H1 (cell line): ENCODE results near the gene LARP1. TPM values are rescaled to one million over a fixed set of nuclear protein-coding genes. Genes with fewer than 3 reads are reported as not detected.

ENCODE experiments used
- CTCF ChIA-PET: fragments of 300-600 bp; sonication (Branson Sonifier 250); formaldehyde crosslinking; loops from one replicate; lab custom pipeline; 2021; ENCODE audit not compliant: partially characterized antibody; lab: Charles Lee
- POLR2A ChIA-PET: fragments of 300-600 bp; sonication (Branson Sonifier 250); formaldehyde crosslinking; loops from one replicate; lab custom pipeline; 2021; ENCODE audit warnings: inconsistent platforms; ENCODE audit not compliant: partially characterized antibody; lab: Charles Lee
- DNase-seq, 2 experiments: peaks; one replicate each; pipeline versions ENCODE4 v3.0.0 to v3.0.0-alpha.2; 2010 to 2022; ENCODE audit warnings: low spot score in 2 of 2, low read depth in 1 of 2, mixed read lengths in 1 of 2
- FAIRE-seq: peaks from 2 replicates; lab custom pipeline; 2011; peaks lifted over from hg19 to GRCh38; lab: Jason Lieb, UNC
- H2AFZ ChIP-seq: 2 replicates; pipeline ENCODE4 v1.8.1; 2012; ENCODE audit warnings: low read length, inconsistent platforms
- H2AK5ac ChIP-seq: 2 replicates; pipeline ENCODE4 v1.6.1; 2013; ENCODE audit warnings: low read depth, low read length
- H2BK120ac ChIP-seq: replicated peaks from 2 replicates; pipeline ENCODE3; 2013; ENCODE audit warnings: low read depth, low read length, inconsistent platforms
- H2BK12ac ChIP-seq: 2 replicates; pipeline ENCODE4 v1.6.1; 2013; ENCODE audit warnings: low read depth, low read length
- H2BK15ac ChIP-seq: 2 replicates; pipeline ENCODE4 v1.6.1; 2013; ENCODE audit warnings: low read length
- H2BK20ac ChIP-seq: 2 replicates; pipeline ENCODE4 v1.6.1; 2013; ENCODE audit warnings: low read length
- H2BK5ac ChIP-seq: 2 replicates; pipeline ENCODE4 v1.6.1; 2013; ENCODE audit warnings: low read depth, low read length
- H3K14ac ChIP-seq: 2 replicates; pipeline ENCODE4 v1.6.1; 2013; ENCODE audit warnings: inconsistent platforms; ENCODE audit not compliant: insufficient read length
- H3K18ac ChIP-seq: 2 replicates; pipeline ENCODE4 v1.6.1; 2013; ENCODE audit warnings: low read length; ENCODE audit errors: extremely low read depth
- H3K23ac ChIP-seq: 2 replicates; pipeline ENCODE4 v1.6.1; 2013; ENCODE audit warnings: inconsistent platforms; ENCODE audit not compliant: insufficient read length
- H3K23me2 ChIP-seq: 2 replicates; pipeline ENCODE4 v1.6.1; 2013; ENCODE audit warnings: low read depth, low read length
- H3K27ac ChIP-seq: 2 replicates; pipeline ENCODE4 v1.6.1; 2011; ENCODE audit warnings: low read depth, low read length, inconsistent platforms
- H3K27me3 ChIP-seq, 4 experiments: replicated peaks in 1 of 4; 1 replicate in 1 of 4; 2 replicates in 3 of 4; pipeline versions ENCODE4 v1.6.1 to v1.8.1; 2011 to 2013; ENCODE audit warnings: low read length in 3 of 4, mild to moderate bottlenecking in 3 of 4, inconsistent platforms in 2 of 4, mixed read lengths in 2 of 4, moderate library complexity in 1 of 4; ENCODE audit not compliant: control insufficient read depth in 3 of 4, insufficient read depth in 3 of 4; ENCODE audit errors: extremely low read depth in 1 of 4
- H3K36me3 ChIP-seq, 4 experiments: 2 replicates each; pipeline versions ENCODE4 v1.6.1 to v1.8.1; 2011 to 2013; ENCODE audit warnings: mild to moderate bottlenecking in 4 of 4, low read length in 3 of 4, moderate library complexity in 2 of 4, control low read depth in 1 of 4, inconsistent platforms in 1 of 4; ENCODE audit not compliant: insufficient read depth in 4 of 4, control insufficient read depth in 2 of 4
- H3K4ac ChIP-seq: replicated peaks from 2 replicates; pipeline ENCODE3; 2013; ENCODE audit warnings: low read length, low read depth, mixed read lengths, inconsistent platforms; ENCODE audit not compliant: insufficient read length
- H3K4me1 ChIP-seq, 4 experiments: replicated peaks in 1 of 4; 1 replicate in 1 of 4; 2 replicates in 3 of 4; pipeline versions ENCODE4 v1.6.1 to v1.8.1; 2011 to 2013; ENCODE audit warnings: low read length in 3 of 4, inconsistent platforms in 2 of 4, mixed read lengths in 1 of 4; ENCODE audit not compliant: insufficient read depth in 4 of 4, control insufficient read depth in 3 of 4
- H3K4me2 ChIP-seq, 2 experiments: 2 replicates each; pipeline versions ENCODE4 v1.6.1 to v1.8.1; 2011 to 2013; ENCODE audit warnings: low read depth in 2 of 2, low read length in 2 of 2, control low read depth in 1 of 2, inconsistent platforms in 1 of 2, mild to moderate bottlenecking in 1 of 2; ENCODE audit not compliant: insufficient read depth in 1 of 2
- H3K4me3 ChIP-seq, 4 experiments: fragments of 200-600, 300-600 bp in 1 of 4; sonication (generic), shearing (Covaris generic), sonication (Bioruptor Twin) in 1 of 4; 2 replicates each; pipeline versions ENCODE4 v1.5.1 to v1.8.1; 2011 to 2016; ENCODE audit warnings: low read length in 4 of 4, low read depth in 3 of 4, control low read depth in 2 of 4, inconsistent platforms in 2 of 4, mild to moderate bottlenecking in 2 of 4, mixed read lengths in 1 of 4, moderate library complexity in 1 of 4; ENCODE audit not compliant: insufficient read depth in 2 of 4; ENCODE audit errors: extremely low read depth in 1 of 4
- H3K56ac ChIP-seq: replicated peaks from 2 replicates; pipeline ENCODE3; 2013; ENCODE audit warnings: low read depth, mild to moderate bottlenecking, mixed read lengths, low read length, inconsistent platforms; ENCODE audit not compliant: insufficient read length
- H3K79me1 ChIP-seq: 2 replicates; pipeline ENCODE4 v1.6.1; 2013; ENCODE audit warnings: low read depth, low read length, control low read depth
- H3K79me2 ChIP-seq, 2 experiments: 2 replicates each; pipeline versions ENCODE4 v1.6.1 to v1.8.1; 2012 to 2013; ENCODE audit warnings: low read length in 2 of 2, mild to moderate bottlenecking in 2 of 2, inconsistent platforms in 1 of 2; ENCODE audit not compliant: insufficient read depth in 2 of 2, control insufficient read depth in 1 of 2
- H3K9ac ChIP-seq, 4 experiments: replicated peaks in 1 of 4; 1 replicate in 1 of 4; 2 replicates in 3 of 4; pipeline versions ENCODE4 v1.6.1 to v1.8.1; 2011 to 2013; ENCODE audit warnings: low read depth in 3 of 4, low read length in 3 of 4, control low read depth in 2 of 4, mild to moderate bottlenecking in 2 of 4, moderate library complexity in 2 of 4, inconsistent platforms in 1 of 4; ENCODE audit errors: extremely low read depth in 1 of 4
- H3K9me3 ChIP-seq, 2 experiments: 2 replicates each; pipeline versions ENCODE4 v1.6.1 to v1.8.1; 2012 to 2013; ENCODE audit warnings: mild to moderate bottlenecking in 2 of 2, moderate library complexity in 2 of 2, control low read depth in 1 of 2, inconsistent platforms in 1 of 2, low read depth in 1 of 2, low read length in 1 of 2, mixed read lengths in 1 of 2; ENCODE audit not compliant: insufficient read depth in 2 of 2
- H4K20me1 ChIP-seq, 2 experiments: replicated peaks in 1 of 2; 2 replicates each; pipeline versions ENCODE3 to v1.8.1; 2011 to 2013; ENCODE audit warnings: inconsistent platforms in 2 of 2, low read length in 2 of 2, mild to moderate bottlenecking in 1 of 2; ENCODE audit not compliant: insufficient read depth in 2 of 2, control insufficient read depth in 1 of 2
- H4K5ac ChIP-seq: 2 replicates; pipeline ENCODE4 v1.6.1; 2013; ENCODE audit warnings: low read length, low read depth, mixed read lengths, inconsistent platforms; ENCODE audit not compliant: insufficient read length
- H4K8ac ChIP-seq: 2 replicates; pipeline ENCODE4 v1.8.0; 2013; ENCODE audit warnings: mild to moderate bottlenecking, moderate library complexity, low read length, inconsistent platforms; ENCODE audit not compliant: insufficient read depth; ENCODE audit errors: extremely low read depth
- H4K91ac ChIP-seq: replicated peaks from 2 replicates; pipeline ENCODE3; 2013; ENCODE audit warnings: low read length, mixed read lengths, inconsistent platforms; ENCODE audit not compliant: insufficient read length
- ATF2 ChIP-seq: IDR thresholded peaks from 2 replicates; pipeline ENCODE4 v1.6.1; 2012; ENCODE audit warnings: low read length, inconsistent platforms
- CBX8 ChIP-seq: fragments of 300-800, 300-1000 bp; sonication (generic); IDR thresholded peaks from 2 replicates; pipeline ENCODE4 v1.7.1; 2016; ENCODE audit warnings: low read depth, low read length, borderline replicate concordance
- CEBPB ChIP-seq: IDR thresholded peaks from 2 replicates; pipeline ENCODE4 v1.6.1; 2012; ENCODE audit warnings: low read depth, low read length
- CHD1 ChIP-seq: IDR thresholded peaks from 2 replicates; pipeline ENCODE4 v1.6.1; 2012; ENCODE audit warnings: low read depth, low read length, improper control_type of control experiment
- EGR1 ChIP-seq: IDR thresholded peaks from 2 replicates; pipeline ENCODE4 v1.6.1; 2011; ENCODE audit warnings: low read depth, low read length, borderline replicate concordance
- JUND ChIP-seq: IDR thresholded peaks from 2 replicates; pipeline ENCODE4 v1.6.1; 2011; ENCODE audit warnings: mild to moderate bottlenecking, improper control_type of control experiment, low read length
- NANOG ChIP-seq: IDR thresholded peaks from 2 replicates; pipeline ENCODE4 v1.6.1; 2011; ENCODE audit warnings: low read length, low read depth, mild to moderate bottlenecking, inconsistent platforms; ENCODE audit not compliant: insufficient read depth, poor library complexity, severe bottlenecking
- RXRA ChIP-seq: IDR thresholded peaks from 2 replicates; pipeline ENCODE4 v1.6.1; 2011; ENCODE audit warnings: low read depth, mild to moderate bottlenecking, low read length, moderate library complexity; ENCODE audit not compliant: insufficient read depth
- SP1 ChIP-seq: IDR thresholded peaks from 2 replicates; pipeline ENCODE4 v1.6.1; 2011; ENCODE audit warnings: low read depth, low read length
- SP2 ChIP-seq: IDR thresholded peaks from 2 replicates; pipeline ENCODE4 v1.6.1; 2012; ENCODE audit warnings: mild to moderate bottlenecking, low read length, inconsistent platforms
- SP4 ChIP-seq: IDR thresholded peaks from 2 replicates; pipeline ENCODE4 v1.6.1; 2012; ENCODE audit warnings: low read length, inconsistent platforms
- SUZ12 ChIP-seq: fragments of 200-600 bp; sonication (generic); IDR thresholded peaks from 2 replicates; pipeline ENCODE4 v1.6.1; 2012; ENCODE audit warnings: mild to moderate bottlenecking, inconsistent platforms, low read length, moderate library complexity, mixed read lengths
- WGBS, 2 experiments: shearing (Covaris generic) in 1 of 2; methylation state at CpG; one replicate each; pipeline versions ENCODE4 v1.1.6 to v1.1.7; 2013 to 2015; ENCODE audit warnings: low lambda C conversion rate in 2 of 2, mixed read lengths in 2 of 2, inconsistent platforms in 1 of 2, low coverage in 1 of 2, missing lambda C conversion rate in 1 of 2; ENCODE audit not compliant: insufficient replicate concordance in 2 of 2, insufficient coverage in 1 of 2, insufficient read length in 1 of 2; ENCODE audit errors: extremely low coverage in 1 of 2, missing lambda C conversion rate in 1 of 2; 5-methylcytosine and 5-hydroxymethylcytosine counted together
- polyA plus RNA-seq, 7 experiments: library from polyadenylated mRNA; depleted of rRNA in 3 of 7; stranded (reverse) in 5 of 7; unstranded in 2 of 7; fragments of >200 nt in 5 of 7; fragments of 200-250 nt in 2 of 7; gene quantifications; 1 replicate in 5 of 7; 2 replicates in 1 of 7; 4 replicates in 1 of 7; pipeline versions ENCODE4 v1.2.1 to v1.2.3, GENCODE V29; 2011 to 2013; ENCODE audit warnings: missing spikeins in 2 of 7, mixed read lengths in 2 of 7
- total RNA-seq: library from RNA; stranded (reverse); fragmentation: NEBNext Ultra II Directional; extraction: Animal tissue kit (Norgen Biotek cat#: 25700); gene quantifications from 2 replicates; pipeline ENCODE4 v1.2.1, GENCODE V29; 2021
- TF ChIP-seq, protein P1 (sequence below): IDR thresholded peaks from 2 replicates; pipeline ENCODE4 v1.6.1; 2012; ENCODE audit warnings: inconsistent platforms

LARP1 gene
- total and polyA plus RNA-seq, 2 of the 8 experiments (the other 6 are each of a cell fraction or from before 2014, with no cell fraction given) = 106 to 422 TPM

GRCh38 chr5:154806176-154806575 lies 51.0 kb downstream of the LARP1 start:
- Histone ChIP-seq H2BK120ac (no peak overlapping the region), H3K56ac (no peak overlapping the region), H3K27me3 (no peaks in the 10 kb centered on the region), H3K23ac (no peak overlapping the region), H3K79me2 (peaks cover 0 to 14% of the 10 kb centered on the region in 2 experiments; a peak in 2 of 4 replicates), H3K79me1 (no peaks in the 10 kb centered on the region; the same call in none of the 2 replicates), H3K27ac (no peak overlapping the region), H3K9ac (no peak overlapping the region), H2BK15ac (no peak overlapping the region), H4K20me1 (peaks cover 4 to 23% of the 10 kb centered on the region in 2 experiments), H3K9me3 (no peaks in the 10 kb centered on the region), H3K4me3 (no peak overlapping the region), H2BK5ac (no peak overlapping the region), H2AK5ac (no peak overlapping the region), H4K5ac (no peak overlapping the region), H2BK20ac (no peak overlapping the region), H4K8ac (no peak overlapping the region), H3K4me2 (no peak overlapping the region), H3K4ac (no peak overlapping the region), H3K4me1 (no peaks in the 10 kb centered on the region), H2AFZ (no peak overlapping the region), H3K23me2 (no peaks in the 10 kb centered on the region), H4K91ac (no peak overlapping the region), H3K14ac (no peak overlapping the region), H2BK12ac (no peak overlapping the region), H3K18ac (no peak overlapping the region), H3K36me3 (peaks cover 67 to 95% (median 83%) of the 10 kb centered on the region in 4 experiments)
- ChIA-PET POLR2A (interaction anchor here (1.1 kb wide), 1 partner anchor 14 kb away, joined by 3 read pairs; no protein-coding TSS in a partner anchor), CTCF (interaction anchor here (0.6 to 2.6 kb wide), 8 partner anchors 9 to 164 kb away, joined by 3 to 9 read pairs (median 3); no protein-coding TSS in a partner anchor)
- DNase-seq (no peak), FAIRE-seq (no peak)
- 94% methylated on average over 4 of the region's 4 CpGs; no CpG with 5 or more reads in 1 of the 2 experiments for WGBS, 2 experiments
- TF ChIP-seq SP2 (no peak), ATF2 (no peak), EGR1 (no peak), NANOG (no peak), CHD1 (no peak), JUND (no peak), RXRA (no peak), SP4 (no peak), SP1 (no peak), CBX8 (no peak), SUZ12 (no peak), CEBPB (no peak)
- TF ChIP-seq, protein P1, sequence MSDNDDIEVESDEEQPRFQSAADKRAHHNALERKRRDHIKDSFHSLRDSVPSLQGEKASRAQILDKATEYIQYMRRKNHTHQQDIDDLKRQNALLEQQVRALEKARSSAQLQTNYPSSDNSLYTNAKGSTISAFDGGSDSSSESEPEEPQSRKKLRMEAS = no peak
